Keratinocyte (primary cell): ENCODE data around the gene FGGY. TPM values are rescaled to one million over a fixed set of nuclear protein-coding genes. Genes with fewer than 3 reads are reported as not detected.

Experiments
- DNase-seq: peaks from one replicate; pipeline ENCODE4 v3.0.0-alpha.2; 2011; ENCODE audit warnings: low read depth, missing footprints, low spot score
- FAIRE-seq: peaks from 2 replicates; lab custom pipeline; 2011; peaks lifted over from hg19 to GRCh38; lab: Jason Lieb, UNC
- H2AFZ ChIP-seq: 2 replicates; pipeline ENCODE4 v1.6.0; 2012; ENCODE audit warnings: low read length, control low read depth, inconsistent platforms; ENCODE audit not compliant: control insufficient read depth
- H3K27ac ChIP-seq: 2 replicates; pipeline ENCODE4 v1.5.1; 2011; ENCODE audit warnings: low read length; ENCODE audit not compliant: control insufficient read depth, insufficient read depth
- H3K27me3 ChIP-seq: 3 replicates; pipeline ENCODE4 v1.6.0; 2011; ENCODE audit warnings: low read length; ENCODE audit not compliant: control insufficient read depth, insufficient read depth; ENCODE audit errors: extremely low read depth
- H3K36me3 ChIP-seq, 2 experiments: 2 replicates in 1 of 2; 3 replicates in 1 of 2; pipeline ENCODE4 v1.5.1; 2011; ENCODE audit warnings: low read length in 2 of 2, mild to moderate bottlenecking in 1 of 2; ENCODE audit not compliant: control insufficient read depth in 2 of 2, insufficient read depth in 2 of 2; ENCODE audit errors: extremely low read depth in 1 of 2
- H3K4me1 ChIP-seq: 3 replicates; pipeline ENCODE4 v1.5.1; 2011; ENCODE audit warnings: low read length; ENCODE audit not compliant: control insufficient read depth, insufficient read depth; ENCODE audit errors: extremely low read depth
- H3K4me2 ChIP-seq: 3 replicates; pipeline ENCODE4 v1.6.0; 2011; ENCODE audit warnings: low read depth, low read length; ENCODE audit not compliant: control insufficient read depth, insufficient read depth; ENCODE audit errors: extremely low read depth
- H3K4me3 ChIP-seq, 3 experiments: fragments of 200-600 bp in 1 of 3; sonication (generic) in 1 of 3; 2 replicates in 2 of 3; 3 replicates in 1 of 3; pipeline ENCODE4 v1.5.1; 2011 to 2016; ENCODE audit warnings: low read length in 3 of 3, mild to moderate bottlenecking in 3 of 3, control low read depth in 2 of 3, inconsistent platforms in 1 of 3, low read depth in 1 of 3, mixed read lengths in 1 of 3, mixed run types in 1 of 3, moderate library complexity in 1 of 3; ENCODE audit not compliant: control insufficient read depth in 2 of 3, insufficient read depth in 2 of 3; ENCODE audit errors: extremely low read depth in 1 of 3
- H3K79me2 ChIP-seq: 2 replicates; pipeline ENCODE4 v1.6.0; 2012; ENCODE audit warnings: low read length; ENCODE audit not compliant: control insufficient read depth, insufficient read depth
- H3K9ac ChIP-seq: 3 replicates; pipeline ENCODE4 v1.6.0; 2011; ENCODE audit warnings: low read length; ENCODE audit not compliant: control insufficient read depth, insufficient read depth; ENCODE audit errors: extremely low read depth
- H3K9me1 ChIP-seq: 3 replicates; pipeline ENCODE4 v1.6.0; 2011; ENCODE audit warnings: low read length; ENCODE audit not compliant: control insufficient read depth, insufficient read depth; ENCODE audit errors: extremely low read depth
- H3K9me3 ChIP-seq: 2 replicates; pipeline ENCODE4 v1.5.1; 2012; ENCODE audit warnings: low read depth, low read length; ENCODE audit not compliant: control insufficient read depth
- H4K20me1 ChIP-seq: 3 replicates; pipeline ENCODE4 v1.6.0; 2011; ENCODE audit warnings: low read length; ENCODE audit not compliant: control insufficient read depth, insufficient read depth; ENCODE audit errors: extremely low read depth
- EZH2 ChIP-seq: IDR thresholded peaks from one replicate; pipeline ENCODE4 v1.6.1; 2012; ENCODE audit warnings: inconsistent platforms, mild to moderate bottlenecking, low read length, moderate library complexity
- dilution Hi-C: fragments of 300-500 bp; cut with MboI; formaldehyde crosslinking; loops from one replicate; pipeline ENCODE4 v1.7.0; 2020; ENCODE audit warnings: low sequenced_read_pairs; ENCODE audit not compliant: extremely low pct_ligation_motif_present
- polyA plus RNA-seq, 5 experiments: library from polyadenylated mRNA; depleted of rRNA in 3 of 5; stranded (reverse) in 3 of 5; stranded (forward) in 1 of 5; unstranded in 1 of 5; fragments of >200 nt; gene quantifications; 1 replicate in 1 of 5; 2 replicates in 3 of 5; 3 replicates in 1 of 5; pipeline versions ENCODE4 v1.2.1 to v1.2.3, GENCODE V29; 2011 to 2012; ENCODE audit warnings: missing spikeins in 2 of 5, low read depth in 1 of 5, low replicate concordance in 1 of 5
- TF ChIP-seq, protein P1 (sequence below), 3 experiments: IDR thresholded peaks in 1 of 3; conservative IDR thresholded peaks in 1 of 3; optimal IDR thresholded peaks in 1 of 3; 2 replicates in 2 of 3; 3 replicates in 1 of 3; pipeline versions ENCODE3 to v1.5.1; 2011; ENCODE audit warnings: low read length in 3 of 3, mild to moderate bottlenecking in 3 of 3, moderate library complexity in 2 of 3, control low read depth in 1 of 3, inconsistent platforms in 1 of 3; ENCODE audit not compliant: insufficient read depth in 2 of 3; ENCODE audit errors: extremely low read depth in 1 of 3

Gene FGGY
- polyA plus RNA-seq, 1 donor (not counting 4 experiments of a cell fraction or from before 2014, with no cell fraction given): 16.6 TPM

DNA sequence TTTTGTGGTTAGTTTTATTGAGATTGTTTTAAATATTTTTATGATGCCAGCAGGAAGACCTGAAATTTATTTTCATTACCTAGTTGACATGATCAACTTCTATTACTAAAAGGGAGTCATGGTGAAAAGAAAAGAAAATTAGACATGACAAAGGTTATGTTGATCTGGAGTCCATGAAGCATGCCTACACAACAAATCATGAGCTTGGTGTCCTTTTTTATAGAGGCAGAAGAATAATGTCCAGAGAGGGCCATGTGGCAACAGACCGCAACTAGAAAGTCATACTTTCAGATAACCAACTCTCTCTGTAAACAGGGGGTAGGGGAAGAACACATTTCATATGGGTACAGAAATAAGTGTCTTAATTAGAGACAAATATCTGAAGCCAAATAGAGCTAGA, 342.4 kb downstream of the FGGY start:
- H3K9me3 ChIP-seq: no peaks in the 10 kb centered on the region
- H3K4me3 ChIP-seq: no peak overlapping the region
- H3K27me3 ChIP-seq: no peaks in the 10 kb centered on the region
- TF ChIP-seq, protein P1, sequence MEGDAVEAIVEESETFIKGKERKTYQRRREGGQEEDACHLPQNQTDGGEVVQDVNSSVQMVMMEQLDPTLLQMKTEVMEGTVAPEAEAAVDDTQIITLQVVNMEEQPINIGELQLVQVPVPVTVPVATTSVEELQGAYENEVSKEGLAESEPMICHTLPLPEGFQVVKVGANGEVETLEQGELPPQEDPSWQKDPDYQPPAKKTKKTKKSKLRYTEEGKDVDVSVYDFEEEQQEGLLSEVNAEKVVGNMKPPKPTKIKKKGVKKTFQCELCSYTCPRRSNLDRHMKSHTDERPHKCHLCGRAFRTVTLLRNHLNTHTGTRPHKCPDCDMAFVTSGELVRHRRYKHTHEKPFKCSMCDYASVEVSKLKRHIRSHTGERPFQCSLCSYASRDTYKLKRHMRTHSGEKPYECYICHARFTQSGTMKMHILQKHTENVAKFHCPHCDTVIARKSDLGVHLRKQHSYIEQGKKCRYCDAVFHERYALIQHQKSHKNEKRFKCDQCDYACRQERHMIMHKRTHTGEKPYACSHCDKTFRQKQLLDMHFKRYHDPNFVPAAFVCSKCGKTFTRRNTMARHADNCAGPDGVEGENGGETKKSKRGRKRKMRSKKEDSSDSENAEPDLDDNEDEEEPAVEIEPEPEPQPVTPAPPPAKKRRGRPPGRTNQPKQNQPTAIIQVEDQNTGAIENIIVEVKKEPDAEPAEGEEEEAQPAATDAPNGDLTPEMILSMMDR (optimal IDR thresholded peaks at IDR 0.05 in 1 of 3, IDR thresholded peaks at IDR 0.05 in 1 of 3, conservative IDR thresholded peaks at IDR 0.05 in 1 of 3; ENCODE audit: extremely low read depth in 1 of 3, insufficient read depth in 2 of 3, low read length in 3 of 3): no peak
- TF ChIP-seq EZH2: no peak
- FAIRE-seq (no peak), DNase-seq (no peak)
- no peaks in the 10 kb centered on the region for H4K20me1 ChIP-seq
- no peaks in the 10 kb centered on the region for H3K9me1 ChIP-seq
- no peak overlapping the region for H3K4me2 ChIP-seq
- dilution Hi-C loops: no loop called here
- no peak overlapping the region for H3K9ac ChIP-seq
- H3K27ac ChIP-seq: no peak overlapping the region
- H3K36me3 ChIP-seq: no peaks in the 10 kb centered on the region
- no peaks in the 10 kb centered on the region for H3K79me2 ChIP-seq
- H3K4me1 ChIP-seq: no peaks in the 10 kb centered on the region
- no peak overlapping the region for H2AFZ ChIP-seq

DNA sequence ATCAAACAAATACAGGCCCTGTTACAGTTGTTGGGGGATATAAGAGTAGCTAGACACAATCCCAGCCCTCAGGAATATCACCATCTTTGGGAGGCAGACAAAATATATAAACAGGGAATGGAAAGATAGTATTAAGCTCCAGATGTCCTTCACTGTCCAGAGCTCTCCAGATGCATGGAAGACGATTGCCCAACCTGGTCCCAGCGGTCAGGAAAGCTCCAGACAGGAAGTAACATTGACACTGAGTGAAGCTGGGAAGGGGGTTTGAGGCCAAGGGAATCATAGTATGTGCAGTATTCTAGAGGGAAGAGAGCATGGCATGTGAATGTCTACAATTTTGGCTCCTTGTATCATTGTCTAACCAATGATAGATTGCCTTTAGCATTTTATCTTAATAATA, 344.0 kb downstream of the FGGY start:
- dilution Hi-C loops: no loop called here
- Histone ChIP-seq H3K36me3 (no peaks in the 10 kb centered on the region), H3K79me2 (no peaks in the 10 kb centered on the region), H2AFZ (no peak overlapping the region), H3K4me2 (no peak overlapping the region), H3K27ac (no peak overlapping the region), H3K9ac (no peak overlapping the region), H3K9me3 (no peaks in the 10 kb centered on the region), H3K4me3 (no peak overlapping the region), H3K4me1 (no peaks in the 10 kb centered on the region), H4K20me1 (no peaks in the 10 kb centered on the region), H3K9me1 (no peaks in the 10 kb centered on the region), H3K27me3 (no peaks in the 10 kb centered on the region)
- no peak for FAIRE-seq
- DNase-seq: no peak
- no peak for TF ChIP-seq EZH2
- TF ChIP-seq, protein P1 (optimal IDR thresholded peaks at IDR 0.05 in 1 of 3, IDR thresholded peaks at IDR 0.05 in 1 of 3, conservative IDR thresholded peaks at IDR 0.05 in 1 of 3; ENCODE audit: extremely low read depth in 1 of 3, insufficient read depth in 2 of 3, low read length in 3 of 3): no peak
